Measurements from ENCODE around the gene ENTPD8.
A peak's percentile ranks its signal among the peaks of the same experiment; 100 is the strongest.
"Not testable (repeated sequence)": the region's sequence is repeated elsewhere in the genome, so short reads cannot be mapped to it uniquely, and the experiment has no call there.

The ENTPD8 gene

GRCh38 chr9:137474271-137474670, 33.1 kb upstream of the ENTPD8 start:
- DNase-seq = no peak

GRCh38 chr9:137470785-137471184, 29.6 kb upstream of the ENTPD8 start:
- DNase-seq = no peak

DNA sequence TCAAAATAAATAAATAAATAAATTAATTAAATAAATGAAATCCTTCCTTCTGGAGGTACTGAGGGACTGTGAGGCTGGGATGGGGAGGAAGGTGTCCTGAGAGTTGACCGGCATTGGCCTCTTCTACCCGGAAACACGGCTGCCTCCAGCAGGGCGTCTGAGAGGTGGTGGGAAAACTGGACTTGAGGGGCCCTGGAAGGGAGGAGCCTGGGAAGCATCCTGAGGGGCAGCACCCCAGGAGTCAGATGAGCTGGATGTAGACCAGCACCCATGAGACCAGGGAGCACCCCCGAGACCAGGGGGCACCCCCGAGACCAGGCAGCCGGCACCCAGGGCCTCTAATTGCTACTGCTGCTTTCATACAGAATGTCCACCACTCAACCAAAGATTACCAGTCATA, 26.7 kb upstream of the ENTPD8 start:
- no peak for DNase-seq

DNA sequence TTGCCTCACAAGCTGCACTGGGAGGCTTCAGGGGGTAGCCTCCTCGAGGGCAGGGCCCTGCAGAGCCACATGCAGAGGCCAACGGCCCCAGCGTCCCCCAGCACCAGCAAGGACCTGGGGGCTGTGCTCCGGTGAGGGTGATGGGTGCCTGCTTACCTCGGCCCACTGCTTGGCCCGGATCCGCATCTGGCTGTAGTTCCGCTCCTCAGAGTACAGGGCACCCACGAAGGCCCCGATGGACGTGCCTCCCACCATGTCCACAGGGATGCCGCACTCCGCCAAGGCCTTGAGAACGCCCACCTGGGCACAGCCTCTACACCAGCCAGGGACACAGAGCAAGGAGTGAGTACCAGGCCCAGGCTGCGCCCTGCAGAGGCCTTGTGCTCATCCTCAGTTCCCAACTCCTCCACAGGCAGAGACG, 26.0 kb upstream of the ENTPD8 start:
- DNase-seq = no peak

DNA sequence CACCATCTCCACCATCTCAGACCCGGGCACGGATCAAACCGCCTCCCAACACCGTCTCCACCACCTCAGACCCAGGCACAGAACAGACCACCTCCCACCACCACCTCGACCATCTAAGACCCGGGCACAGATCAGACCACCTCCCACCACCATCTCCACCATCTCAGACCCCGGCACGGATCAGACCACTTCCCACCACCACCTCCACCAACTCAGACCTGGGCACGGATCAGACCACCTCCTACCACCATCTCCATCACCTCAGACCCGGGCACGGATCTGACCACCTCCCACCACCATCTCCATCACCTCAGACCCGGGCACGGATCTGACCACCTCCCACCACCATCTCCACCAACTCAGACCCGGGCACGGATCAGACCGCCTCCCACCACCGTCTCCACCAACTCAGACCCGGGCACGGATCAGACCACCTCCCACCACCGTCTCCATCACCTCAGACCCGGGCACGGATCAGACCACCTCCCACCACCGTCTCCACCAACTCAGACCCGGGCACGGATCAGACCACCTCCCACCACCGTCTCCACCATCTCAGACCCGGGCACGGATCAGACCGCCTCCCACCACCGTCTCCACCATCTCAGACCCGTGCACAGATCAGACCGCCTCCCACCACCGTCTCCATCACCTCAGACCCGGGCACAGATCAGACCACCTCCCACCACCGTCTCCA, 25.4 kb upstream of the ENTPD8 start:
- DNase-seq = not testable (repeated sequence)

GRCh38 chr9:137465720-137466388, 24.7 kb upstream of the ENTPD8 start:
- DNase-seq = no peak

DNA sequence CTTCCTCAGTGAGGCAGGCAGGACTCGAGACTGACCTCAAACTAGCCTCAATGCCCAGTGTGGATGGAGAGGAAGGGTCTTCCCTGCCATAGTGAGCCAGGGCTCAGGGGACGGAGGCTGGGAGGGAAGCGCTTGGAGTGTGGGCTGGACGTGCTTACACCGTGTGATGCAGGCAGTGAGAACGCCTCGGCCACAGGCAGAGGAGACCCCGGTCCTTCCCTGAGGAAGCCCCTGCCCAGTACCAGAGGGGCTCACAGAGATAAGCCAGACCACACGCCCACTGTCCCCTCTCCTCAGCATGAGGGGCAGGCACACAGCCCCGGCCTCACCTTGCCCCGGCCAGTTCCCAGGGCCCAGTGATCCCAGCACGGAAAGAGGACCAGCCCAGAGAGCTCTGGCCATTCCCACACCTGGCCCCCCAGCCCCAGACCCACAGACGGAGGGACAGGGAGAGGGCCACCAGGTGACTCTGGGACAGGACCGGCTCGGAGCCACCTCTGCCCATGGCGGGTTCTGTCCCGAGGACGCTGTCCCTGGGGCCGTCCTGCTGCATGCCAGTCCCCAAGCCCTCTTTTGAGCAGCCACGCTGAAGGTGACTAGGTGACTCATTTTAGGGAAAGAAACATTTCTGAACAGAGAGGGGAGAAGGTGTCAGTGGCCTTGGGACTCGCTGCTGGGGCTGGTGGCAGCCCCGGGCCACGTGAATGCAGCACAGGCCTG, 24.0 kb upstream of the ENTPD8 start:
- DNase-seq = no peak

DNA sequence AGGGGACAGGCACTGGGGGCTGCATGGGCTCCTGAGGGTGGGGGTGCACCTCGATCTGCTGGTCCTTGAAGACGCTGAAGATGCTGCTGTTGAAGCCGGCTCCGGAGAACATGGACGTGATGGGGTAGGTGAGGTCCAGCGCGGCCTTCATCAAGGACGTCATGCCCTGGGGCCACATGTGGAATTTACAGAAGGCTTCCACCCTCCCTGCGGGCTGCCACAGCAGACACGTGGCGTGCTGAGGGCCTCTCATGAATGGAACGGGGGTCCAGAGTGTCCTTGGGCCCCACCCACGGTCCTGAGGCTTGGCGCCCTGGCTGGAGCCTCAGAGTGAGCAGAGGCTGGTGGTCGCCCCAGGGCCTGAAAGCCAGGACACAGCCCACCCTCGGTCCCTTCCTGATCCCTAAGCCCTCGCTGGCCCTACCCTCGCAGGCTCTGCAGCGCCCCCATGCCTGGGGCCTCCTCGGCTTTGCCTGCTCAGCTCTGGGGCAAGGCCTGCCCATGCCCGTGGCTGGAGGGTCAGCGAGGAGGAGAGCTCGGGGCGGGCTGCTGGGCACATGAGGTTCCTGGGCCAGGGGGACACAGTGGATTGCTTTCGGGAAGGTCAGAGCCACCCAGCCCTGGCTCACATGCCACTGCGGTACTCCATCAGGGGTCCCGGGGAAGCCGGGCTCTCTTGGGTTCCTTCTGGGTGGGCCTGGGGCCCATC, 23.3 kb upstream of the ENTPD8 start:
- no peak for DNase-seq

DNA sequence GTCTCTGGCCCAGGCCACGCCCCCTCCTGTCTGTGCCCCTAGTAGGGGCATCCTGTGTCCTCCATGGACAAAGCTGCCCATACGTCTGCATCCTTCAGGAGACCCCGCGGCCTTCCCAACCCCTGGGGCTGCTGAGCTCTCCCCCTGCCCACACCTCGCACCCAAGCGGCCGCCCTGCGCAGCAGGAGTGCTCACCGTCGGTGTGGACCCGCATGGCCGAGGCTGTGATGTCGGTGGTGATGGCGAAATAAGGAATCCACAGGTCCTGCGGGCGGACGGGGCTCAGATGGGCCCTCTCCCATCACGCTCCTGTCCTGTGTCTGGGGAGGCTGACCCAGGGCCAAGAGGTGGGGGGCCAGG, 22.8 kb upstream of the ENTPD8 start:
- DNase-seq = no peak

- no peak for DNase-seq
Measured at GRCh38 chr9:137462986-137463930, 22.1 kb upstream of the ENTPD8 start.

DNA sequence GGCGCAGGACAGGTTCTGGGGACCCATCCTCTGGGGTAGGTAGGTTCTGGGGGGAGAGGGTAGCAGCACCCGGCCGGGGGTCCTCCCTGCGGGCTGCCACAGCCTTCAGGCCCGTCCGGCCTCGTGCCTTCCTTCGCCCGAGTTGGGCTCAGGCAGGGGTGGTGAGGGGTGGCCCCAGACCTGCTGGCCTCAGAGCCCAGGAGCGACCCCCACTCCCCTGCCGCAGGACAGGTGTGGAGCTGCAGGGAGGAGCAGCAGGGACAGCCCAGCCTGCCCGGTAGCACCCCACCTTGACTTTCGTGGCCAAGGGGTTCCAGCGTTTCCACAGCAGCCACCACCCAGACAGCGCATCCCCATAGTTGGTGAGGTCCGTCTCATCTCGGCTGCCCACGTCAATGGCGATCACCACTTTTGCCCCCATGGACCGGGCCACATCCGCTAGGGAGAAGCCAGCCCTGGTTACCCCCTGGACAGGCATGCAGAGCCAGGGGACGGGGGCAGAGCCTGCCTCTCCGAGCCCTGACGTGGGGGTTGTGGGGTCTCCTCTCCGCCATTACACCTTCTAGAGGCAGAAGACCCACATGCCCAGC, 21.3 kb upstream of the ENTPD8 start:
- DNase-seq = no peak

DNA sequence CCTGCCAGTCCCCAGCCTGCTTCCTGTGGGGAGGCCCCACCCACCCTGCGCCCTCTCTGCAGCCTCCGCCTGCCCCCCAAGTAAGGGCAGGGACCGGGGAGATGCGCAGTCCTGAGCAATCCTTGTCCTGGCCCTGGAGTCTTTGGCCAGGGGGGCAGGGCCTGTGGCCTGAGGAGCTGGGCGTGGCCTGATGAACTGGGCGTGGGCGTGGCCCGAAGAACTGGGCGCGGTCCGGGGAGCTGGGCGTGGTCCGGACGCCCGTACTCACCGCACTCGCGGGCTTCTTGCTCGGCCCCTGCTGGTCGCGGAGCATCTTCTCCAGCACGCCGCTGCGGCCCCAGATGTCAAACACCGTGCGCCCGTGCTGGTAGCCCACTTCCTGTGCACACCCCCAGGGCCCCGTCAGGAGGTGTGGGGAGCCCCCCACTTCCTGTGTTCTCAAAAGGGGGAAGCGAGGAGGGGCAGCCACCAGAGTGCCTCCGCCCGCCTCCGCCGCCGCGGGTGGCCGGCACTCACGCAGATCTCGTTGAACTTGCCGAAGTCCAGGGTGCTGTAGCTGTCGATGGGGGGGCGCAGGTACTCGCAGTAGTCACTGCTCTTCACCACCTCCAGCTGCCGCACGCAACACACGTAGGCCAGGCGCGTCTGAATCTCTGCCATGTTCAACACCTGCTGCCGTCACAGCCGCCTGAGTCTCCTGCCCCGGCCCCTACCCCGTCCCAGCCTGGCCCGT, 20.7 kb upstream of the ENTPD8 start:
- DNase-seq = peak; percentile 84

GRCh38 chr9:137461316-137461662, 20.1 kb upstream of the ENTPD8 start:
- no peak for DNase-seq

DNA sequence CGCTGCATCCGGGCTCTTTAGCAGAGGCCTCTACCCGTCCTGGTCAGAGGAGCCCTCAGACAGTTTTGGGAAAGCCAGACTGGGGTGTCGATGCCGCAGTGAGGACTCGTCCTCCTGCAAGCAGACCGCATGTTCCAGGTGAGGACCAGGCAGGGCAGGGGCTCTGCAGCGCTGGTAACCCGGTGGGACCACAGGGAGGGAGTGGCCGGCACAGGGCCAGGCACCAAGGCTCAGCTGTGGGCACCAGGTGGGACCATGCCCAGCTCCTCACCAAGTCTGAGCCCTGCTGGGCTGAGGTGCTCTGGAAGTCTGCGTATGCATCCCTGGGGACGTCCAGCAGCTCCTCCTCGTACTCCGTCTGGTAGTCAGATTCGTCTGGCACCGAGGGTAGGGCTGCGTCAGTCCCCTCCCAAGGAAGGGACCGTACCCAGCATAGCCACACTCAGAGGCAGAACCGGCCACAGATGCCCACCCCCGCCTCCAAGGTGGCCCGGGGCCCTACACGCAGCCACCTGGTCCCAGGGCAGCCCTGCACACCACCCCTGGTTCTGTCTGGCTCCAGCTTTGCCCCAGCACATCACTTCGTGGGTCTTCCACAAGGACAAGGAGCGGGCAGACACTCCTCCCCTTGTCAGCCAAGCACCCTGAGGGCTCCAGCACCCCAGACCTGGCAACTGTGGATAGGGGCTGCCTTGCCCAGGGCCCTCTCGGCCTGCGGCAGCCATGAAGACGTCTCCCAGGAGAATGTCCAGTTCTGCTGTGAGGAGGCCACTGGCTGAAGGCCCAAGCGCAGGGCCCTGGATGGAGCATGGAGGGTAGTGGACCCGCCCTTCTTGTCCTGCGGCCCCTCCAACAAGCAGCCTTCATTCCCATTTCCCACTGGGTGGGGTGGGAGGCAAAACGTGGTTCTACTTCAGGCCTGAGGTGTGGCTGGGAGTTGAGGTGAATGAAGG, 19.5 kb upstream of the ENTPD8 start:
- no peak for DNase-seq

GRCh38 chr9:137459601-137460362, 18.6 kb upstream of the ENTPD8 start:
- DNase-seq = no peak

- DNase-seq = peak; percentile 93
Measured at GRCh38 chr9:137459152-137459600, 18.0 kb upstream of the ENTPD8 start, which contains the start of gene NSMF. Gene NSMF (minus strand): TSS chr9:137459334. CDS start chr9:137459102, 232 bp downstream.

- peak; percentile 9 for DNase-seq
Measured at GRCh38 chr9:137458194-137459151, 17.3 kb upstream of the ENTPD8 start.
